ENCODE results near the gene DDB1.

GRCh38 chr11:61279934-61280659 lies 52.8 kb downstream of the DDB1 start:
- TF ChIP-seq CTCF (IDR thresholded peaks at IDR 0.05) (no peak), POLR2A (IDR thresholded peaks at IDR 0.05) (no peak)

Data from adrenal gland (tissue), 5 donors.